ENCODE data around the gene TMPRSS3.

GRCh38 chr21:42401820-42402251, 6.0 kb upstream of the TMPRSS3 start:
- TF ChIP-seq USF1 (IDR thresholded peaks at IDR 0.05) (no peak), YY1 (IDR thresholded peaks at IDR 0.05; ENCODE audit: low read depth) (no peak), RAD21 (IDR thresholded peaks at IDR 0.05; ENCODE audit: low read depth) (no peak)

All from Ishikawa (cell line).